Left renal cortex interstitium (tissue), 4 donors: ENCODE measurements around the gene DCAF7. TPM values are rescaled to one million over a fixed set of nuclear protein-coding genes. Genes with fewer than 3 reads are reported as not detected.
A peak's percentile ranks its signal among the peaks of the same experiment; 100 is the strongest.

Experiments
- DNase-seq, 4 donors: peaks; one replicate each; pipeline ENCODE4 v3.0.0-alpha.2; 2013; ENCODE audit warnings: low read depth in 4 of 4, low spot score in 2 of 4, missing footprints in 1 of 4
- polyA plus RNA-seq, 4 donors: library from polyadenylated mRNA; unstranded; fragments of 120-200 nt; gene quantifications; one replicate each; pipeline ENCODE4 v1.2.1, GENCODE V29; 2013; ENCODE audit not compliant: insufficient read length in 4 of 4

The DCAF7 gene
- polyA plus RNA-seq, 4 donors: 101 to 116 (median 111) TPM

- no peak for DNase-seq
Observed at GRCh38 chr17:63543822-63544420, 6.4 kb upstream of the DCAF7 start.

- no peak for DNase-seq
Observed at GRCh38 chr17:63544467-63545301, 5.6 kb upstream of the DCAF7 start.

- no peak for DNase-seq
Observed at GRCh38 chr17:63546308-63547082, 3.8 kb upstream of the DCAF7 start.

DNA sequence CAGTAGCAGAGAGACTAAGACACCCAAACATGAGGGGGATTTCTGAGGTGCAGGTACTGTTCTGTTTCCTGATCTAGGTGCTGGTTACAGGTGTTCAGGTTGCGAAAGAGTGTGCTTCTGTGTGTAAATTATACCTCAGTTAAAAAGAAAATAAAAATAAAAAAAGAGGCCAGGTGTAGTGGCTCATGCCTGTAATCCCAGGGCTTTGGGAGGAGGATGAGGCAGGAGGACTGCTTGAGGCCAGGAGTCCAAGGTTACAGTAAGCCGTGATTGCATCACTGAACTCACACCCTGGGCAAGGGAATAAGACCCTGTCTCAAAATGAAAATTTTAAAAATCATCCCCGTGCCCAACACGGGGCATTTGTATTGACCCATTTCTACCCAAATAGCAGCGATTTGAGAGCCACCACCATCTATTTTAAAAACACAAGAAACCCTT lies 3.2 kb upstream of the DCAF7 start:
- no peak for DNase-seq

DNA sequence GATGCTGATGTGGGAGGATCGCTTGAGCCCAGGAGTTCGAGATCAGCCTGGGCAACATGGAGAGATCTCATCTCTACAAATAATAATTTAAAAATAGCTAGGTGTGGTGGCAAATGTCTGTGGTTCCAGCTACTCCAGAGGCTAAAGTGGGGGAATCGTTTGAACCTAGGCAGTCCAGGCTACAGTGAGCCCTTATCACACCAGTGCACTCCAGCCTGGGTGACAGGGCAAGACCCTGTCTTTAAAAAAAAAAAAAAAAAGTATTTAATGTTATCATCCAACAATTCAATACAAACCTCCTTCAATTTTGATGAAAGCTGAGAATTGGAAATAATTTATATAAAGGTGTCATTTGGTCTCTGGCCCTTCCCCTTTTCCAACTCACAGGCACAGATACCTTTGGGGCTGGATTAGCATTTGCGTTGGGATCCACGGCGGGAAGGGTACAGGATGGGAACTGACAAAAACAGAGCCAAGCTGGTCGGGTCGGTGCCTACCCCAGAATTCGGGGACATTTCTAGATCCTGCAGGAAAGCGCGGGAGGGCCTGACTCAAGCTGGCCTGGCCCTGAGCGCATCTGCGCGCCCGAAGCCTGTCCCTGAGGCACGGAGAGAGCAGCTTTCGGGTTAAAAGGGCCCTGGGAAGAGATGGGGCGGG lies 860 bp upstream of the DCAF7 start:
- no peak for DNase-seq

DNA sequence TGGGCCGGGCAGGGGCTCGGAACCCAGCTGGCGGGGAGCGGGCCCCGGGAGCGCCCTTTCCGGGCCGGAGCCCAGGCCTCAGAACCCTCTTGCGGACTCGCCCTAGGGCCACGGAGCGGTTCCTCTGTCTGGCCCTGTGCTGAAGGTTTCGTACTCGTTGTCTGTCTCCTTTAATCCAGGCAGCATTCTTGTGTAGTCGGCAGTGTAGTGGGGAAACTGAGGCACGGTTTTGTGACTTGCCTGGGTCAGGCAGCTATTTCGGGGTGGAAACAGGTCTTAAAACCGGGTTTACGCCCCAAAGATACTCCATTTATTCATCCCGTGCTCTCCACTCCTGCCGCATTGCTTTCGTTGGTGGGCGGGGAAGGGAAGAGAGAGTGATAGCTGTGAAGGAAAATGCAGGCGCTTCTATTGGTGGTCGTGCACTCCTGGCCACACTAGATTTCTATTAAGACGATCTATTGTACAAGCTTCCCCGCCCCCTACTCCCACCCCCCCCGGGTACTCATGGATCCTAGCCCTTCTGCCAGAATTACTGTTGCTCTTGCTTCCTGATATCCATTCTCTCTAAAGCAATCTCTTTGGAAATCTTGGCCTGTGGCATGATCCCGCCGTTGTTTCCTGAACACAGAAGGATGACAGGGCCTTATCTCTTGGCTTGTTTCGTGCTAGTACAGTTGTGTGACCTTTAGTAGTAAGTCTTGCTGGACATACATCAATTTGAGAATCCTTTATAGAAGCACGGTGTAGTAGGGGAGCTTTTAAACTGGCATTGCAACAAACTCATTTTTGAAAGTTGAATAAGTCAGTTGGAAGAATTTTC lies 751 bp downstream of the DCAF7 start:
- peak in 1 of 4 donors; percentile 27 for DNase-seq

- no peak for DNase-seq
Observed at GRCh38 chr17:63552211-63552610, 1.9 kb downstream of the DCAF7 start.

- no peak for DNase-seq
Observed at GRCh38 chr17:63555500-63556156, 5.4 kb downstream of the DCAF7 start.

DNA sequence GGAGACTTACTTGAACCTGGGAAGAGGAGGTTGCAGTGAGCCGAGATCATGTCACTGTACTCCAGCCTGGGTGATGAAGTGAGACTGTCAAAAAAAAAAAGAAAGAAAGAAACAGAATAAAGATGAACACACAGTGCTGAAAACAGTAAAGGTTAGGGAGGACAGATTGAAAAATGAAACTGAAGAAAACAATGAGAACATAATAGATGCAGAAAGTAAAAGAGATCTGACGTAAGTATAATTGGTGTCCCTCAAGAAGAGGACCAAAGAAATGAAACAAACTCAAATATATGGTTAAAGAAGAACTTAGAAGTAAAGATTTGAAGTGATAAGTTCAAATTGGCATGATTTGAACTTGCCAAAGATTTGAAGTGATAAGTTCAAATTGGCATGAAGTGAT lies 7.1 kb downstream of the DCAF7 start:
- DNase-seq: no peak

GRCh38 chr17:63558441-63558840 lies 8.2 kb downstream of the DCAF7 start:
- no peak for DNase-seq

- no peak for DNase-seq
Observed at GRCh38 chr17:63561819-63562218, 11.5 kb downstream of the DCAF7 start.

DNA sequence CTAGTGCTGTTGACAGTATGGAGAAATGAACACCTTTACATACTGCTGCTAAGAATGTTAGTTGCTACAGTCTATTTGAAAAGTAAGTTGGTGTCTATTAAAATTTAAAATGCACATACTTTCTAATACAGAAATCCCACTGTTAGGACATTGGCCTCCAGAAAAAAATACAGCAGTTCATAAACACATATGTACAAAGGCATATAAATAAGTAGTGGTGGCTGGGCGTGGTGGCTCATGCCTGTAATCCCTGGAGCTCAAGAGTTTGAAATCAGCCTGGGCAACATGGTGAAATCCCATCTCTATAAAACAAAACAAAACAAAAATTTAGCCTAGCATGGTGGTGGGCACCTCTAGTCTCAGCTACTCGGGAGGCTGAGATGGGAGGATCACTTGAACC lies 13.1 kb downstream of the DCAF7 start:
- no peak for DNase-seq

DNA sequence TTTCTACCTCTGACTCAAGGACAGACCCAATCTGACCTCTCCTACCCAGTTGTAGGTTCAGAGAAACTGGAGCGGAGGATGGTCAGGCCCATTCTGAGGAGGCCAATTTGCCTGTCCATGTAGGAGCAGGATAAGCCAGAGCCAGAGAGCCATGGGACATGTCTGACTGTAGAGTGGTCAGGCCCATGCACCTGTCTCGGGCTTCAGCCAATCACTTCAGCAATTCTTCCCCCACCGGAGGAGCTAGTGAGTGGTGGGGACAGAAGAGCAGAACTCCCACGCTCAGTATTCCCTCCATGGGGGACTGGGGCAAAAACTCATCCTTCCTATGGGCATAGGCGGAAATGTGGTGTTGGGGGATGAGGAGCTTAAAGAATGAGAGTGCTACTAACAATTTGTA lies 14.3 kb downstream of the DCAF7 start:
- no peak for DNase-seq

DNA sequence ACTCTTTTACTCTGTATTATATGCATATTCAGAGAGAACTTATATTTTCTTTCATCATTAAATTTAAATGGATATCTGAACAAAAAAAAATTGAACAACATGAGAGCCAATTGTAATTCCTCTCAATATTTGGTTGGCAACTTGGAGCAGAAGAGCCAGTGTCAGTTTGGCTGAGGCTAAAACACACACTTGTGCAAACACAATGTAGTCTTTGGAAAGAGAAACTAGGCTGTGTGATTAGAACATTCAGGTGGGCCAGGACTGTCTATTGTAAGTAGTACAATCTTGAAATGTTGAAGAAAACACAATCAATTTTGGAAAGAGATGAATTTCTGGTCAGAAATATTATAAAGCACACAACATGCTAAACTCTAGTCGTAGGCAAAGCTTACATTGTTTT lies 17.0 kb downstream of the DCAF7 start:
- DNase-seq: no peak

DNA sequence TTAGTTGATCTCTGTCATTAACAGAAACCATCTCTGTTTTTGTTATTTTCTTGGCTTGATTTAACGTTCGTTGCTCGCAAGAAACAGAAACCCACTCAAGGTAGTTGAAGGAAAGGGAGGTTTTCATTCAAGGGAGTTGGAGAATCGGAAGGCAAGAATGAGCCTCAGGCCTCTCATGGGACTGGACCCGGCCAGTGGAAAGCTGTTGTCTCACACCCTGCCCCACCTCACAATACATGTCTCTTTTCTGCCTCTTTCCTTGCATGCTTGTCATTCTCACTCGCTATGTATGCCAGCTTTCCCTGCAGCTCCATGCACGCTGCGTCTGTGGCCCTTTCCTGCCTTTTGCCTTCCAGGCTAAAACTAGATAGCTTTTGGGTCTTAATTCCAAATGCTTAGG lies 18.3 kb downstream of the DCAF7 start:
- DNase-seq: no peak

GRCh38 chr17:63571632-63572310 lies 21.5 kb downstream of the DCAF7 start:
- no peak for DNase-seq

DNA sequence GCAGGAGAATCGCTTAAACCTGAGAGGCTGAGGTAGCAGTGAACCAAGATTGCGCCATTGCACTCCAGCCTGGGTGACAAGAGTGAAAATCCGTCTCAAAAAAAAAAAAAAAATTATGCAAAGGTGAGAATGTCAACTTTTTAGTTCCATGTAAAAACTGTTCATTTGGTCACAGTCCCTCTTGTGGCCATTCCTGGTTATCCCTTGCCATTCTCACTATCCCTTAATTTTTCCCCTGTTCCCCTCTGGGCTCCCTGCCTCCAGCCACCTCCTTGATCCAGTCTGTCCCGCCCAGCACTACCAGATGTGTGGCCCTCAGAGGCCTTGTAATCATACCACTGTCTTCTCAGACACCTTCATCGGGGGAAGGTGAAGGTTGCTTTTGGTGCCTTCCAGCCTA lies 23.4 kb downstream of the DCAF7 start:
- DNase-seq: no peak

GRCh38 chr17:63578027-63578768 lies 27.9 kb downstream of the DCAF7 start:
- DNase-seq: no peak
